HG03064 (cell line): ENCODE measurements around the gene SLC4A4.

Experiments used
- ATAC-seq: cut with Tn5 transposase; IDR thresholded peaks from one replicate; pipeline ENCODE4 v1.9.1; 2021; ENCODE audit warnings: low read depth; ENCODE audit not compliant: unreplicated experiment

The SLC4A4 gene

GRCh38 chr4:71584585-71584984 lies 245.8 kb downstream of the SLC4A4 start:
- ATAC-seq: no peak

- ATAC-seq: no peak
These were observed 247.4 kb downstream of the SLC4A4 start for GRCh38 chr4:71586087-71586763.

DNA sequence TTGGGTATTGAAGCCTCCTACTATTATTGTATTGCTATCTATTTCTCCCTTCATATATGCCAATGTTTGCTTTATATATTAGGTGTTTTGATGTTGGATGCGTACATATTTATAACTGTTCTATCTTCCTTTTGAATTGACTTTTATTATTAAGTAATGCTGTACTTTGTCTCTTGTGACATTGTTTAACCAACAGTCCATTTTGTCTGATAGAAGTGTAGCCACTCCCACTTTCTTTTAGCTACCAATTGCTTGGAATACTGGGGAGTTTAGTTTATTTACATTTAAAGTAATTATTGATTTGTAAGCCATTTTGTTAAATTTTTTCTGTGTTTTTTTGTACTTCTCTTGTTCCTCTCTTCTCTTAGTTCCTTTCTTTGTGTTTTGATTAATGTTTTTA lies 249.2 kb downstream of the SLC4A4 start:
- ATAC-seq: no peak

- no peak for ATAC-seq
These were observed 254.0 kb downstream of the SLC4A4 start for GRCh38 chr4:71592793-71593192.

DNA sequence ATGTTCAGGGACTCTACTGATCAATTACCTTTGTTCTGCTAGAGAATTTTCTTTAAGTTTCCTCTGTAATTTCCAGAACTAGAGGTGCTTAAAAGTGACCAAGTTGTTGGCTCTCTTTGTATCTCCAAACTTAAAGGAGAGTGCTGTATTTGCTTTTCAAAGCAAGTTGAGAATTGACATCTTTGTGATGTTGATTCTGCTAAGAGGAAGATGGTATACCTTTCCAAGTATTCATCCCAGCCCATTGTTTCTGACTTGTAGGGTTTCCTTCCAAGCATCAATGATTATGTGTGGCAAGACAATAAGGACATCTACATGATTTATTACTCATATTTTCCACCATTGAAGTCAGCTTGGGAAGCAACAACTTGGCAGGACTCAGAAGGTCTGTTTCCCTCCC lies 254.5 kb downstream of the SLC4A4 start:
- ATAC-seq: no peak

- no peak for ATAC-seq
These were observed 256.8 kb downstream of the SLC4A4 start for GRCh38 chr4:71595576-71596108.

- no peak for ATAC-seq
These were observed 260.8 kb downstream of the SLC4A4 start for GRCh38 chr4:71599578-71599977.

GRCh38 chr4:71602289-71602900 lies 263.6 kb downstream of the SLC4A4 start:
- ATAC-seq: no peak

DNA sequence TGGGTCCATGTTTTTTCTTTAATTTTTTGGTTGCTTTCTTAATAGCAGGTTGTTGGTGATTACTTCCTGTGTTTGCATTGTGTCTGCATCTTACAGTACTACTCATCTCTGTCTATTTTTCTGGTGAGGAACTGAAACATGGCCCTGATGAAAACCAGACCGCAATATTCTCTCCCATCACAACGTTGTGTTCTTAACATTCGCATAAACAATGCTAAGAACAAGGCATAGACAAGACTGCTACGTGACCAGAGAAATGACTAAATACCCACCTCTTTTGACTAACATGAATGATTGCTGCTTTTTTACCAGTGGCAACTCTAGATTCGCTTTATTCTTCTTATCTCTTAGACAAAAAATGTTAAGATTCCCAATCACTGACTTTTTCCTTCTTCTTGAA lies 266.0 kb downstream of the SLC4A4 start:
- no peak for ATAC-seq

DNA sequence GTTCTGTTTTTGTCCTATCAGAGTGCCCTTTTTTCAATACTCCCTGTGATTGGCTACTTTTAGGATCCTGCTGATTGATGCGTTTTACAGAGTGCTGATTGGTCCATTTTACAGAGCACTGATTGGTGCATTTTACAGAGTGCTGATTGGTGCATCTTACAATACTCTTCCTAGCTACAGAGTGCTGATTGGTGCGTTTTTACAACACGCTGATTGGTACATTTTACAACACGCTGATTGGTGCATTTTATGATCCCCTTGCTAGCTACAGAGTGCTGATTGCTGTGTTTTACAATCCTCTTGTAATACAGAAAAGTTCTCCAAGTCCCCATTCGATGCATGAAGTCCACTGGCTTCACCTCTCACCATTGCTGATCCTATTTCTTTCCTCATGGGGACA lies 268.3 kb downstream of the SLC4A4 start:
- no peak for ATAC-seq

GRCh38 chr4:71607780-71608677 lies 269.2 kb downstream of the SLC4A4 start:
- ATAC-seq: no peak

DNA sequence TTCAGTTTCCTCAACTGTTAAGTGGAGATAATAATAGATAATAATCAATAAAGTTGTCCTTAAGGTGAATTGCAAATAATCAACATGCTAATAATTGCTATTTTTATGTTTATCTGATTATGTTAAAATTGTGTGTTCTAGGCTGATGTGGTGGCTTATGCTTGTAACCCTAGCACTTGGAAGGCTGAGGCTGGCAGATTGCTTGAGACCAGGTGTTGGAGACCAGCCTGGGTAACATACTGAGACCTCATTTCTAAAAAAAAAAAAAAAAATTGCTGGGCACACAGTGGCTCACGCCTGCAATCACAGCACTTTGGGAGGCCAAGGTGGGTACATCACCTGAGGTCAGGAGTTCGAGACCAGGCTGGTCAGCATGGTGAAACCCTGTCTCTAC lies 269.9 kb downstream of the SLC4A4 start:
- no peak for ATAC-seq

DNA sequence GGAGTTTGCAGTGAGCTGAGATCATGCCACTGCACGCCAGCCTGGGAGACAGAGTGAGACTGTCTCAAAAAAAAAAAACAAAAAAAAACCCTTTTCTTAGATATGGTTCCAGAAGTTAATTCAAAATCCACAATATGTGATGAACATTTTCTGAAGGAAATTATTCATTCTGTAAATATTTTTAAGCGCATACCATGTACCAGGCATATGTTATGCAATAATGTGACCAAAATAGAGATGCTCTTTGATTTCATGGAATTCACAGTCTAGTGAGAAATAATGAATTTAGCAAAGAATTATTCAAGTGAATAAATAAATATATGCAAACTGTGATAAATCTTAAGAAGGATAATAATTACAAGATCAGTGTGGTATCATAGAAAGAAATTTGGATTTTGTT lies 270.3 kb downstream of the SLC4A4 start:
- ATAC-seq: no peak

- no peak for ATAC-seq
These were observed 270.8 kb downstream of the SLC4A4 start for GRCh38 chr4:71609651-71610050.

DNA sequence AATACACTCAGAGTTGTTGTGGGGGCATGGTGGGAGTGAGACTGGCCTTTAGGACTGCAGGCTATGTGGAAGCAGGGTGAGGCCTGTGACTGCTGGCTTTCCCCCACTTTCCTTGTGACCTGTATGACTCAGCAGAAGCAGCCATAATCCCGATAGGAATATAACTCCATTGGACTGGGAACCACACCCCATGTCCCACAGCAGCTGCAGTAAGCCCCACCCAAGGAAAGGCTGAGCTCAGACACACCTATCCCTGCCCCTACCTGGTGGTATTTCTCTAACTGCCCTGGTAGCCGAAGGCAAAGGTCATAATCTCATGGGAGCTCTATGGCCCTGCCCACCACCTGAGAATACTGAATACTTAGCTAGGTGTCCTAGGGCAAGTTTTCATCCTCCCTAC lies 275.8 kb downstream of the SLC4A4 start:
- ATAC-seq: no peak

DNA sequence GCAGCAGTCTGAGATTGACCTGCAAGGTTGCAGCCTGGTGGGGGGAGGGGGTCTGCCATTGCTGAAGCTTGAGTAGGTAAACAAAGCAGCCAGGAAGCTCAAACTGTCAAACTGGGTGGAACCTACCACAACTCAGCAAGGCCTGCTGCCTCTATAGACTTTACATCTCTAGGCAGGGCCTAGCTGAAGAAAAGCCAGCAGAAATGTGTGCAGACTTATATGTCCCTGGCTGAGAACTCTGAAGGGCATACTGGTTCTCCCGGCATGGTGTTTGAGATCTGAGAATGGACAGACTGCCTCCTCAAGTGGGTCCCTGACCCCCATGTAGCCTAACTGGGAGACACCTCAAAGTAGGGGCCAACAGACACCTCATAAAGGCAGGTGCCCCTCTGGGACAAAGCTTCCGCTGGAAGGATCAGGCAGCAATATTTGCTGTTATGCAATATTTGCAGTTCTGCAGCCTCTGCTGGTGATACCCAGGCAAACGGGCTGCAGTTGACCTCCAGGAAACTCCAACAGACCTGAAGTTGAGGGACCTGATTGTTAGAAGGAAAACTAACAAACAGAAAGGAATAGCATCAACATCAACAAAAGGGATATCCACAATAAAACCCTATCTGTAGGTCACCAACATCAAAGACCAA lies 277.5 kb downstream of the SLC4A4 start:
- ATAC-seq: no peak
